Parathyroid adenoma (tissue), 2 donors: ENCODE measurements around the gene PODXL.
A peak's percentile ranks its signal among the peaks of the same experiment; 100 is the strongest.
"Not testable (repeated sequence)": the region's sequence is repeated elsewhere in the genome, so short reads cannot be mapped to it uniquely, and the experiment has no call there.

Experiments
- H2AFZ ChIP-seq: fragments of 300-600 bp; sonication (generic); one replicate; pipeline ENCODE4 v1.7.0; 2017; ENCODE audit warnings: antibody characterized with exemption, mild to moderate bottlenecking
- H3K27ac ChIP-seq: fragments of 300-600 bp; sonication (generic); one replicate; pipeline ENCODE4 v1.7.0; 2017
- H3K27me3 ChIP-seq: fragments of 300-600 bp; sonication (generic); one replicate; pipeline ENCODE4 v1.7.0; 2017; ENCODE audit warnings: low read length; ENCODE audit not compliant: control insufficient read depth, insufficient read depth
- H3K36me3 ChIP-seq: fragments of 300-600 bp; sonication (generic); one replicate; pipeline ENCODE4 v1.7.0; 2017; ENCODE audit warnings: low read length; ENCODE audit not compliant: control insufficient read depth, insufficient read depth
- H3K4me1 ChIP-seq: fragments of 300-600 bp; sonication (generic); one replicate; pipeline ENCODE4 v1.7.0; 2017; ENCODE audit warnings: control low read depth
- H3K4me2 ChIP-seq: fragments of 300-600 bp; sonication (generic); one replicate; pipeline ENCODE4 v1.7.0; 2017; ENCODE audit warnings: low read length
- H3K4me3 ChIP-seq: fragments of 300-600 bp; sonication (generic); one replicate; pipeline ENCODE4 v1.7.0; 2017; ENCODE audit warnings: low read depth, low read length
- H3K79me2 ChIP-seq: fragments of 300-600 bp; sonication (generic); one replicate; pipeline ENCODE4 v1.7.0; 2017; ENCODE audit warnings: control low read depth
- H3K9ac ChIP-seq: fragments of 300-600 bp; sonication (generic); one replicate; pipeline ENCODE4 v1.7.0; 2017; ENCODE audit warnings: mild to moderate bottlenecking
- H3K9me3 ChIP-seq: fragments of 300-600 bp; sonication (generic); one replicate; pipeline ENCODE4 v1.7.0; 2017; ENCODE audit warnings: low read length; ENCODE audit not compliant: control insufficient read depth
- CTCF ChIP-seq: fragments of 300-600 bp; sonication (generic); IDR thresholded peaks from one replicate; pipeline ENCODE4 v1.7.0; 2017; ENCODE audit warnings: antibody characterized with exemption, mild to moderate bottlenecking
- donor health status: primary hyperparathyroidism.

PODXL gene

GRCh38 chr7:131507592-131508331 is 48.7 kb downstream of the PODXL start:
- H3K4me2 ChIP-seq: no peak overlapping the region
- H3K4me3 ChIP-seq: no peak overlapping the region
- H3K9me3 ChIP-seq: no peaks in the 10 kb centered on the region
- peak; percentile 94 for TF ChIP-seq CTCF
- H3K9ac ChIP-seq: no peak overlapping the region
- no peaks in the 10 kb centered on the region for H3K79me2 ChIP-seq
- no peaks in the 10 kb centered on the region for H3K36me3 ChIP-seq
- H3K4me1 ChIP-seq: peaks cover 5% of the 10 kb centered on the region
- H3K27me3 ChIP-seq: no peaks in the 10 kb centered on the region
- H2AFZ ChIP-seq: no peak overlapping the region
- no peak overlapping the region for H3K27ac ChIP-seq

DNA sequence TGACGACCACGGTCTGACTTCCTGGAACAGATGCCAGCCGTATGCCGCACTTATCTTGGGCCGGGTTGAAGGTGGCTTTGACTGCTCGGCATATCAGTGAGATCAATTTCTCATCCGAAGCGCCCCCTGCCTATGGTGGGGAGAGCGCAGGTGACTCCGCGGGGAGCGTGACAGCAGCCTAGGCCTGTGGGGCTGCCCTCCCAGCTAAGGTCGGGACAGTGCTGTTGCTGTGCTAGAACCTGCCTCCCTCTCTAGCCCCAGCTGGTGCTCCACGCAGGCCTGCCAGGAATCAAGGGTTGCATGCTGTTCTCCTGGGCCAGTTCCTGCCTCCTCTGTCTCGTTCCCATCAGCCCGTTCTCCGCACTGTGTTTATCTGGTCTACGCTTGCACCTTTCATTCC is 49.8 kb downstream of the PODXL start:
- Histone ChIP-seq H3K4me1 (peaks cover 5% of the 10 kb centered on the region), H3K4me2 (no peak overlapping the region), H3K27ac (no peak overlapping the region), H3K9me3 (no peaks in the 10 kb centered on the region), H2AFZ (no peak overlapping the region), H3K9ac (no peak overlapping the region), H3K79me2 (no peaks in the 10 kb centered on the region), H3K27me3 (no peaks in the 10 kb centered on the region), H3K36me3 (no peaks in the 10 kb centered on the region), H3K4me3 (no peak overlapping the region)
- no peak for TF ChIP-seq CTCF

GRCh38 chr7:131505636-131506557 is 50.5 kb downstream of the PODXL start:
- Histone ChIP-seq H2AFZ (no peak overlapping the region), H3K4me3 (no peak overlapping the region), H3K27ac (no peak overlapping the region), H3K79me2 (no peaks in the 10 kb centered on the region), H3K36me3 (no peaks in the 10 kb centered on the region), H3K9ac (no peak overlapping the region), H3K9me3 (no peaks in the 10 kb centered on the region), H3K4me2 (no peak overlapping the region), H3K4me1 (peaks cover 5% of the 10 kb centered on the region), H3K27me3 (no peaks in the 10 kb centered on the region)
- no peak for TF ChIP-seq CTCF

DNA sequence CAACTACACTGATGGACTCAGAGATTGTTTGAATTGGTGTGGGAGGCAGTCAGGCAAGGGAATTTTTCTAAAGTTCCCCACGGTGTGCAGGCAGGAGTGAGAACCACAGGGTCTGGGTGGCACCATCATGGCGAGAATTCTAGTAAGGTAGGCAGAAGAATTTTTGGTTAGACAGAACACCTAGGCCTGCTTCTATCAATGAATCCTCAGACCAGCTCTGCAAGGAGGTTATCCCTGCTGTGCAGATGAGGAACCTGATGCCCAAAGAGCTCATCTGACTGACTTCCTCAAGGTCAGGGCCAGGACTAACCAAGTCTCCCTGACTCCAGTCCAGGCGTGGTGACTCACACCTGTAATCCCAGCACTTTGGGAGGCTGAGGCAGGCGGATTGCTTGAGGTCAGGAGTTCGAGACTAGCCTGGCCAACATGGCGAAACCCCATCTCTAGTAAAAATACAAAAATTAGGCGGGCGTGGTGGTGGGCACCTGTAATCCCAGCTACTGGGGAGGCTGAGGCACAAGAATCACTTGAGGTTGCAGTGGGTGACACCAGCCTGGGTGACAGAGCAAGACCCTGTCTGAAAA is 51.3 kb downstream of the PODXL start:
- not testable (repeated sequence) for H3K4me1 ChIP-seq, H3K9me3 ChIP-seq, H3K4me3 ChIP-seq, H3K79me2 ChIP-seq, H3K36me3 ChIP-seq, H2AFZ ChIP-seq, H3K27ac ChIP-seq, H3K27me3 ChIP-seq, H3K9ac ChIP-seq, H3K4me2 ChIP-seq
